Chondrocyte (in vitro differentiated cells): ENCODE measurements around the gene GNAT1. TPM values are rescaled to one million over a fixed set of nuclear protein-coding genes. Genes with fewer than 3 reads are reported as not detected.
"Not testable (repeated sequence)": the region's sequence is repeated elsewhere in the genome, so short reads cannot be mapped to it uniquely, and the experiment has no call there.

Experiments used
- DNase-seq: peaks from one replicate; pipeline ENCODE4 v3.0.0; 2021; ENCODE audit warnings: mixed read lengths, low spot score
- H3K27ac Mint-ChIP-seq: one replicate; pipeline ENCODE4 v1.8.0; 2021; ENCODE audit warnings: mild to moderate bottlenecking, moderate library complexity, mixed read lengths; ENCODE audit not compliant: unreplicated experiment
- H3K27me3 Mint-ChIP-seq: 2 replicates; pipeline ENCODE4 v1.8.0; 2021; ENCODE audit warnings: low read depth, mixed read lengths
- H3K36me3 Mint-ChIP-seq: 2 replicates; pipeline ENCODE4 v1.8.0; 2021; ENCODE audit warnings: low read depth, mixed read lengths
- H3K4me1 Mint-ChIP-seq: 2 replicates; pipeline ENCODE4 v1.8.0; 2021; ENCODE audit warnings: low read depth, mild to moderate bottlenecking, mixed read lengths
- H3K4me3 Mint-ChIP-seq: one replicate; pipeline ENCODE4 v1.8.0; 2021; ENCODE audit warnings: mild to moderate bottlenecking, moderate library complexity, mixed read lengths; ENCODE audit not compliant: unreplicated experiment
- H3K9me3 Mint-ChIP-seq: 2 replicates; pipeline ENCODE4 v1.8.0; 2021; ENCODE audit warnings: low read depth, mixed read lengths
- CTCF ChIP-seq: fragments of 200-600 bp; sonication (generic); IDR thresholded peaks from 2 replicates; pipeline ENCODE4 v1.5.0; 2021; ENCODE audit warnings: antibody characterized with exemption, mild to moderate bottlenecking, moderate library complexity
- total RNA-seq: library from RNA; stranded (reverse); gene quantifications from 3 replicates; pipeline ENCODE4 v1.2.1, GENCODE V29; 2021

GNAT1 gene
- total RNA-seq, 1 donor from 2014 or later, result not detected

DNA sequence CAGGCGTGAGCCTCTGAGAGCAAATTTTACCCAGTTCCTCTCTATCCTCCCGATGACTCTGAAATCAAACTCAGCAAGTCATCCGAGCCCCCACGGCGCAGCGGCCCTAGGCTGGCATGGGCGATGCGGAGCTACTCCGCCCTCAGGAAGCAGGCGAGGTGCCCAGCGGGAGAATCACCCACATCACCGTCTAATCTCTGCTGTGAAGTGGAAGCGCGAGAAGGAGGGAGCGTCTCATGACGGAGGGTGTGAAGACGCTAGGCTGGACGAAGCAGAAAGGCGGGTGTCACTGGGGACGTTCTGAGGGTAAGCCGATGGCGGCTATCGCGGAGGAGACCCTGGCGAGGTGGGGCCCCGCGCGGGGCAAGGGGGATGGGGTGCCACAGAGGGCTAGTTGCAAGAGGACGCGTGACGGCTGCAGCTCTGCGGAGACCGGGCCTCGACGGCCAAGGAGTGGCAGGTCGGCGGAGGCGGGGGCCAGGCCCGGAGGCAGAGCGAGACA, 35.5 kb downstream of the GNAT1 start:
- Mint-ChIP-seq H3K27ac (peak overlapping the region; percentile 93), H3K36me3 (no peaks in the 10 kb centered on the region), H3K4me1 (peaks cover 22% of the 10 kb centered on the region), H3K4me3 (peak overlapping the region; percentile 92), H3K27me3 (peaks cover 9% of the 10 kb centered on the region), H3K9me3 (no peaks in the 10 kb centered on the region)
- no peak for TF ChIP-seq CTCF
- no peak for DNase-seq

- TF ChIP-seq CTCF, result peak; percentile 95
- Mint-ChIP-seq H3K27me3 (peaks cover 9% of the 10 kb centered on the region), H3K36me3 (no peaks in the 10 kb centered on the region), H3K27ac (peak overlapping the region; percentile 93), H3K9me3 (no peaks in the 10 kb centered on the region), H3K4me3 (peak overlapping the region; percentile 92), H3K4me1 (peaks cover 22% of the 10 kb centered on the region)
- DNase-seq, result no peak
Observed at GRCh38 chr3:50227390-50228183, 36.2 kb downstream of the GNAT1 start.

DNA sequence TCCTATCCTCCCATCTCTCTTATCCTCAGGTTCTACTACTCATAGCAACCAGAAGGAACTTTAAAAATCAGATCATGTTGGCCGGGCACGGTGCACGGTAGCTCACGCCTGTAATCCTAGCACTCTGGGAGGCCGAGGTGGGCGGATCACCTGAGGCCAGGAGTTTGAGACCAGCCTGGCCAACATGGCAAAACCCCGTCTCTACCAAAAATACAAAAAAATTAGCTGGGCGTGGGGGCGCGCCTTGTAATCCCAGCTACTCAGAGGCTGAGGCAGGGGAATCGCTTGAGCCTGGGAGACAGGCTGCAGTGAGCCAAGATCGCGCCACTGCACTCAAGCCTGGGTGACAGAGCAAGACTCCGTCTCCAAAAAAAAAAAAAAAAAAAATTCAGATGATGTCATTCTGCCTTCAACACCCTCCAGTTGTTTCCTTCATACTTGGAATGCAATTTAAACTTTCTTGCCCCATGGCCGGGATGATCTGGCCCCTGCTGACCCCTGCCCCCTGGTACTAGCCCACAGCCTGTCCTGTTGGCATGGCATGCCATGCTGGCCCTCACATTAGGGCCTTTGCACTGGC, 36.9 kb downstream of the GNAT1 start:
- not testable (repeated sequence) for H3K9me3 Mint-ChIP-seq, H3K27ac Mint-ChIP-seq, H3K36me3 Mint-ChIP-seq, H3K27me3 Mint-ChIP-seq, DNase-seq
- H3K4me1 Mint-ChIP-seq, result peaks cover 22% of the 10 kb centered on the region
- peak overlapping the region; percentile 92 for H3K4me3 Mint-ChIP-seq

- Mint-ChIP-seq H3K36me3 (no peaks in the 10 kb centered on the region), H3K4me3 (no peak overlapping the region), H3K4me1 (peaks cover 22% of the 10 kb centered on the region), H3K27me3 (peaks cover 4% of the 10 kb centered on the region), H3K27ac (no peak overlapping the region), H3K9me3 (no peaks in the 10 kb centered on the region)
- no peak for TF ChIP-seq CTCF
- DNase-seq, result no peak
Observed at GRCh38 chr3:50229490-50229889, 38.1 kb downstream of the GNAT1 start.

DNA sequence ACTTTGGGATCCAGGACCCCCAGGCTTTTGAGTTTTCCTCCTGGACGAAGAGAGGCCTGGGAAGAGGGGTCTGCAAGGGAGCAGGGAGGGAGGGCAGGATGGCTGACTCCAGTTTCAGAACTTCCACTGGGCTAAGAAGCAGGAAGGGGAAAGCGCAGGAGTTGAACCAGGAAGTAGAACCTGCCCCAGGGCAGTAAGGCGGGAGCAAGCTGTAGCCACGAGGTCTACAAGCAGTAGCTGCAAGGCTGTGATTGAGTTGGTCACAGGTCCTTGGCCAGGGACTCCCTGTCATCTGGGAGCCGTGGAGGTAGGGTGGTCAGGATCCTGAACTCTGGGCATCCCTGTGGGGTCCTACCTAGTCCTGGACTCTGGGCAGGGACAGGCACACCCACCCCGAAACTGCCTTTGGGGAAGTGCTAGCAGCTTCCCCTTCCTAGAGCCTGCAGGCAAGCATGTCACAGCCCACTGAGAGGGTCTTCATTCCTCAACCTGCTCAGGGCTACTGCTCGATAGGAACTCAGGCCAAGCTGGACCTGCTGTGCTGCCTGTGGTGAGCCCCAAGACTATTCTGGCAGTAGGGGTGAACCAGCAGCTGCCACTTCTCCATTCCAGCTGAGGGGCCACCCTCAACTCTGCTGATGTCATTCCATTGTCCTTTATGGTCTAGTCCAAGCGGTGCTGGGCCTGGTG, 38.8 kb downstream of the GNAT1 start:
- no peak overlapping the region for H3K27ac Mint-ChIP-seq
- H3K9me3 Mint-ChIP-seq, result no peaks in the 10 kb centered on the region
- no peak overlapping the region for H3K4me3 Mint-ChIP-seq
- DNase-seq, result no peak
- no peaks in the 10 kb centered on the region for H3K27me3 Mint-ChIP-seq
- TF ChIP-seq CTCF, result no peak
- H3K4me1 Mint-ChIP-seq, result peaks cover 22% of the 10 kb centered on the region
- no peaks in the 10 kb centered on the region for H3K36me3 Mint-ChIP-seq
